Subcutaneous adipose tissue (tissue), 4 donors: Measurements from ENCODE around the gene NEK5. TPM values are rescaled to one million over a fixed set of nuclear protein-coding genes. Genes with fewer than 3 reads are reported as not detected.

ENCODE experiments used
- CTCF ChIP-seq: fragments of 450-650 bp; IDR thresholded peaks from one replicate; pipeline ENCODE4 v1.5.1; 2016; ENCODE audit warnings: low read depth, mild to moderate bottlenecking, control low read depth, antibody characterized with exemption, moderate library complexity
- total RNA-seq, 4 donors: library from RNA; depleted of rRNA; stranded (reverse); fragments of >200 nt; gene quantifications; one replicate each; pipeline ENCODE4 v1.1.0, GENCODE V29; 2016

NEK5 gene
- total RNA-seq, 4 donors from 2014 or later, result 0.16 to 0.22 (median 0.17) TPM; not detected in 1

DNA sequence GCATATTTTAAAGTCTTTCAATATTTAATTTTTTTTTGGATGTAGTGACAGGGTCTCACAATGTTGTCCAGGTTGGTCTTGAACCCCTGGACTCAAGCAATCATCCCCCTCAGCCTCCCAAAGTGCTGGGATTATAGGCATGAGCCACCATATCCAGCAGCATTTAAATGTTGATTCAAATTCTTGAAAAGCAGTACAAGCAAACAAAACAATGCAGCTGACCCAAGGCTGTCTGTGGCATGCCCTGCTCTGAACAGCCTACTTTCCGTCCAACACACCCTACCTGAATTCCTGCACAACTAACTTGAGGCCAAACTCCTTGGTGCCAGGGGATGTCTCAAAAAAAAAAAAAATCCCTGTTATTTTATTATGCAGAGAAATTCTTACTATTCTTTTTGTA lies 23.0 kb downstream of the NEK5 start:
- TF ChIP-seq CTCF, result no peak

- no peak for TF ChIP-seq CTCF
Measured at GRCh38 chr13:52104624-52105023, 24.2 kb downstream of the NEK5 start.

- no peak for TF ChIP-seq CTCF
Measured at GRCh38 chr13:52103386-52103785, 25.5 kb downstream of the NEK5 start.

- TF ChIP-seq CTCF, result no peak
Measured at GRCh38 chr13:52097197-52097596, 31.7 kb downstream of the NEK5 start.

DNA sequence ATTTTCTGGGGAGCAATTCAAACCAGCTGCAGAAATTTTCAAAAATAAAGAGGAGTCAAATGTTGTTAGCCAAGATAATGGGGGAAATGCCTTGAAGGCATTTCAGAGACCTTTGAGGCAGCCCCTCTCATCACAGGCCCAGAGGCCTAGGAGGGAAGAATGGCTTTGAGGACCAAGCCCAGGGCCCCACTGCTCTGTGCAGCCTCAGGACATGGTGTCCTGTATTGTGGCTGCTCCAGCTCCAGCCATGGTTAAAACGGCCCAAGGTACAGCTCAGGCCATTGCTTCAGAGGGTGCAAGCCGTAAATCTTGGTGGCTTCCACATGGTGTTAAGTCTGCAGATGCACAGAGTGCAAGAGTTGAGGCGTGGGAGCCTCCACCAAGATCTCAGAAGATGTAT lies 32.1 kb downstream of the NEK5 start:
- TF ChIP-seq CTCF, result no peak

DNA sequence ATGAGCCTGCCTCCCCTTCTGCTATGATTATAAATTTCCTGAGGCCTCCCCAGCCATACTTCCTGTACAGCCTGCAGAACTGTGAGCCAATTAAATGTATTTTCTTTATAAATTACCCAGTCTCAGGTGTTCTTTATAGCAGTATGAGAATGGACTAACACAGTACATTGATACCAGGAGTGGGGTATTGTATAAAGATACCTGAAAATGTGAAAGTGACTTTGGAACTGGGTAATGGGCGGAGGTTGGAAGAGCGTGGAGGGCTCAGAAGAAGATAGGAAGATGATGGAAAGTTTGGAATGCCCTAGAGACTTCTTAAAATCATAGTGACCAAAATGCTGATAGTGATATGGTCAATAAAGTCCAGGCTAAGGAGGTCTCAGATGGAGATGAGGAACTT lies 32.8 kb downstream of the NEK5 start:
- no peak for TF ChIP-seq CTCF

DNA sequence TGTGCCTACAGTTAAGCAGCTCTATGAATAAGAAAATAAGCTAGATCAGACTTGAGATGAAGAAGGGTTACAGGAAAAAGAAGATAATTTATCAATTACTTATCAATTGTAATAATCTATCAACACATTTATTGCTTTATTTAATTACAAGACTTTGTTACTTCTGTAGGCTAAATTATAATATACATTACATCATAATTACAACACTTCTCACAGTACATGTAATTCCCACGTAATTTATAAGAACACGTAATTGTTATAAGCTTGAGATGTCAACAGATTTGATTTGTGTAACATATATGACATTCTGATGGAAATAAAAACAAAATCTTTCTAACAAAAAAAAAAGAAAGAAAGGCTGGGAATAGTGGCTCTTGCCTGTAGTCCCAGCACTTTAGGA lies 36.8 kb downstream of the NEK5 start:
- no peak for TF ChIP-seq CTCF
